IPS DF 6.9 (cell line): ENCODE measurements around the gene STARD10.
"Not testable (repeated sequence)": the region's sequence is repeated elsewhere in the genome, so short reads cannot be mapped to it uniquely, and the experiment has no call there.

ENCODE experiments used
- DNase-seq: peaks from one replicate; pipeline ENCODE4 v3.0.0-alpha.2; 2013; ENCODE audit warnings: low read depth, low spot score
- H3K27ac ChIP-seq: one replicate; pipeline ENCODE4 v1.5.1; 2013; ENCODE audit warnings: low read length, control low read depth
- H3K27me3 ChIP-seq: 2 replicates; pipeline ENCODE4 v1.6.1; 2013; ENCODE audit warnings: mild to moderate bottlenecking, low read length; ENCODE audit not compliant: control insufficient read depth, insufficient read depth
- H3K36me3 ChIP-seq: 2 replicates; pipeline ENCODE4 v1.6.1; 2013; ENCODE audit warnings: low read length; ENCODE audit not compliant: control insufficient read depth, insufficient read depth
- H3K4me1 ChIP-seq: 2 replicates; pipeline ENCODE4 v1.6.1; 2013; ENCODE audit warnings: low read length; ENCODE audit not compliant: control insufficient read depth, insufficient read depth
- H3K4me3 ChIP-seq: 2 replicates; pipeline ENCODE4 v1.5.1; 2013; ENCODE audit warnings: mild to moderate bottlenecking, low read length
- H3K9me3 ChIP-seq: 2 replicates; pipeline ENCODE4 v1.6.1; 2013; ENCODE audit warnings: low read length, inconsistent platforms; ENCODE audit not compliant: control insufficient read depth, insufficient read depth
- WGBS: extraction: QIAGEN DNeasy Blood & Tissue Kit; methylation state at CpG from one replicate; pipeline ENCODE4 v1.1.7; 2013; ENCODE audit warnings: mixed read lengths, missing lambda C conversion rate; ENCODE audit not compliant: insufficient read length, insufficient coverage; 5-methylcytosine and 5-hydroxymethylcytosine counted together

The STARD10 gene

GRCh38 chr11:72817966-72818365 is 24.1 kb upstream of the STARD10 start:
- no CpG with 5 or more reads among the region's 4 CpGs for WGBS
- no peak for DNase-seq
- no peaks in the 10 kb centered on the region for H3K9me3 ChIP-seq
- H3K4me3 ChIP-seq: no peak overlapping the region
- H3K27ac ChIP-seq: no peak overlapping the region
- no peaks in the 10 kb centered on the region for H3K27me3 ChIP-seq
- H3K4me1 ChIP-seq: peaks cover 4% of the 10 kb centered on the region; the same call in 1 of the 2 replicates
- no peaks in the 10 kb centered on the region for H3K36me3 ChIP-seq

GRCh38 chr11:72816404-72816990 is 22.6 kb upstream of the STARD10 start:
- WGBS: no CpG with 5 or more reads among the region's 7 CpGs
- no peak overlapping the region for H3K27ac ChIP-seq
- no peak overlapping the region for H3K4me3 ChIP-seq
- H3K27me3 ChIP-seq: no peaks in the 10 kb centered on the region
- H3K9me3 ChIP-seq: no peaks in the 10 kb centered on the region
- H3K36me3 ChIP-seq: no peaks in the 10 kb centered on the region
- peaks cover 6% of the 10 kb centered on the region; the same call in 1 of the 2 replicates for H3K4me1 ChIP-seq
- no peak for DNase-seq

GRCh38 chr11:72815110-72815618 is 21.3 kb upstream of the STARD10 start:
- Histone ChIP-seq H3K27ac (no peak overlapping the region), H3K9me3 (no peaks in the 10 kb centered on the region), H3K4me1 (peaks cover 4% of the 10 kb centered on the region; the same call in 1 of the 2 replicates), H3K27me3 (no peaks in the 10 kb centered on the region), H3K36me3 (no peaks in the 10 kb centered on the region), H3K4me3 (peak overlapping the region; percentile 70; the same call in 1 of the 2 replicates)
- DNase-seq: no peak
- WGBS: no CpG with 5 or more reads among the region's 13 CpGs

- Histone ChIP-seq H3K27ac (no peak within 1 kb of the TSS), H3K36me3 (no peaks in the 10 kb centered on the region), H3K27me3 (no peaks in the 10 kb centered on the region), H3K4me1 (peaks cover 4% of the 10 kb centered on the region; the same call in 1 of the 2 replicates), H3K4me3 (peak within 1 kb of the TSS; percentile 70), H3K9me3 (no peaks in the 10 kb centered on the region)
- DNase-seq: no peak
- WGBS: no CpG with 5 or more reads among the region's 75 CpGs
Measured at GRCh38 chr11:72814286-72815109, 20.7 kb upstream of the STARD10 start, which contains the start of gene ATG16L2. Gene ATG16L2 (plus strand): TSS chr11:72814411. CDS start chr11:72814446, 35 bp downstream.

- H3K36me3 ChIP-seq: no peaks in the 10 kb centered on the region
- H3K27ac ChIP-seq: no peak overlapping the region
- no peaks in the 10 kb centered on the region for H3K27me3 ChIP-seq
- H3K9me3 ChIP-seq: no peaks in the 10 kb centered on the region
- DNase-seq: no peak
- peaks cover 4% of the 10 kb centered on the region; the same call in 1 of the 2 replicates for H3K4me1 ChIP-seq
- peak overlapping the region; percentile 70; the same call in 1 of the 2 replicates for H3K4me3 ChIP-seq
- WGBS: no CpG with 5 or more reads among the region's 47 CpGs
Measured at GRCh38 chr11:72813740-72814285, 20.0 kb upstream of the STARD10 start.

- peak overlapping the region; percentile 70; the same call in 1 of the 2 replicates for H3K4me3 ChIP-seq
Measured at GRCh38 chr11:72812967-72813739, 19.3 kb upstream of the STARD10 start.

GRCh38 chr11:72812604-72812966 is 18.7 kb upstream of the STARD10 start:
- Histone ChIP-seq H3K9me3 (no peaks in the 10 kb centered on the region), H3K27me3 (no peaks in the 10 kb centered on the region), H3K27ac (no peak overlapping the region), H3K4me1 (peaks cover 4% of the 10 kb centered on the region; the same call in 1 of the 2 replicates), H3K36me3 (no peaks in the 10 kb centered on the region), H3K4me3 (no peak overlapping the region)
- no peak for DNase-seq
- WGBS: no CpG with 5 or more reads among the region's 4 CpGs

More at GRCh38 chr11:72812967-72813739, 19.3 kb upstream of the STARD10 start:
- WGBS: no CpG with 5 or more reads among the region's 24 CpGs
- no peaks in the 10 kb centered on the region for H3K27me3 ChIP-seq
- H3K36me3 ChIP-seq: no peaks in the 10 kb centered on the region
- no peak for DNase-seq
- no peaks in the 10 kb centered on the region for H3K9me3 ChIP-seq
- peaks cover 4% of the 10 kb centered on the region; the same call in 1 of the 2 replicates for H3K4me1 ChIP-seq
- H3K27ac ChIP-seq: no peak overlapping the region

GRCh38 chr11:72811686-72812085 is 17.8 kb upstream of the STARD10 start:
- not testable (repeated sequence) for H3K36me3 ChIP-seq, H3K4me3 ChIP-seq, H3K27me3 ChIP-seq, H3K27ac ChIP-seq, DNase-seq, H3K9me3 ChIP-seq, H3K4me1 ChIP-seq
- no CpG with 5 or more reads among the region's 10 CpGs for WGBS

GRCh38 chr11:72808331-72808798 is 14.5 kb upstream of the STARD10 start:
- H3K36me3 ChIP-seq: no peaks in the 10 kb centered on the region
- no peaks in the 10 kb centered on the region for H3K9me3 ChIP-seq
- no peak overlapping the region for H3K4me3 ChIP-seq
- H3K27me3 ChIP-seq: no peaks in the 10 kb centered on the region
- WGBS: no CpG with 5 or more reads among the region's 4 CpGs
- no peak overlapping the region for H3K27ac ChIP-seq
- DNase-seq: no peak
- H3K4me1 ChIP-seq: peaks cover 4% of the 10 kb centered on the region; the same call in 1 of the 2 replicates
